Measurements from ENCODE around the gene STEAP3.

STEAP3 gene

DNA sequence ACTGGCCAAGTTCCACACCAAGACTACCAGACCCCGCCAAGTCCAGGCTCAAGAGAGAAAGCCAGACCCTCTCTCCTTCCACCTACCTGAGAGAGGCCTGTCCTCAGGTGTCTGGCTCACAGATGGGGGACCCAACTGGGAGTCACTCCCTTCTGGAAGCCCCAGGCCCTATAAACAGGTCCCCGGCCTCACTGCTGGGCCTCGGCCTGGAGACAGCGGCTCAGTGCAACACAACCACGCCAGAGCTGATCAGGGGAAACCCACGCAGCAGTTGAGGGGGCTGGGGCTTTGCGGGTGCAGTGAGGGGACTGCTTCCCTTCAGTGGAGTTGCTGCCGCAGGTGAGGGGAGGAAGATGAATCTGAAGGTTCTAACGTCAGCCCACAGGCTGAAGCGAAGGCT, 42.2 kb upstream of the STEAP3 start:
- Histone ChIP-seq H3K9me3 (ENCODE audit: control insufficient read depth in 2 of 2, low read length in 2 of 2) (no peaks in the 10 kb centered on the region), H3K27ac (ENCODE audit: low read depth in 2 of 2, low read length in 2 of 2) (no peak overlapping the region), H3K9ac (ENCODE audit: low read depth in 1 of 2, low read length in 2 of 2) (no peak overlapping the region), H3K36me3 (ENCODE audit: control insufficient read depth in 2 of 2, insufficient read depth in 2 of 2, low read length in 2 of 2) (no peaks in the 10 kb centered on the region), H3K4me3 (ENCODE audit: low read length in 2 of 2) (no peak overlapping the region), H3K27me3 (ENCODE audit: control insufficient read depth in 2 of 2, insufficient read depth in 2 of 2, low read length in 2 of 2) (peaks cover 0 to 3% of the 10 kb centered on the region in 2 donors), H3K4me1 (ENCODE audit: control insufficient read depth in 2 of 2, insufficient read depth in 2 of 2, low read length in 2 of 2) (no peaks in the 10 kb centered on the region)

DNA sequence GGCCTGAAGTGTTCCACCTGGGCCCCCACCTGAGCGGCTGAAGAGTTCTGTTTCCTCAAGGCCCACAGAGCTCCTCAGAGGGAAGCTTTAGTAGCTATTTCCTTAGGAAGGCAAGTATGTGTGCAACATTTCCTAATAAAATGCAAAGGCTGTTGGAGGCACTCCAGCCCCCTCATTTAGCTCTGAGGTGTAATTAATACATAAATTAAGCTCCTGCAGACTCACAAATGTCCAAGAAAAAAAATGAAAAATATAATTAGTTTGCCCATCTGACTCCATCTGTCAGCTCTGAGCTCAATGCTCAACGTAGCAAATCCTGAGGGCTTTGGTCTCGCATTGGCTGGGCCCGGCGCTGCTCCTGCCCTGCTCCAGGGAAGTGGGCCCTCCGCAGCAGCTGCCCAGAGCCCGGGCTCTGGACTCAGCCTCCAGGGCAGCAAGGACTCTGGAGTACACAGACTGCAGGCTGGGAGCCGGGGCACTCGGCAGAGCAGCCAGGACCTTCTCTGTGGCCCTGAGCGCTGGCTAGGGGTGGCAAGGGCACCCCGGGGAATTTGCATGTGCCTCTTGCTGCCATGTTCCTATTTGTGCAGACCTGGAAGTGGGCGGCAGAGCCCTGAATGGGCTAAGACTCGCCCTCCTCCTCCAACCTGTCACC, 41.7 kb upstream of the STEAP3 start:
- Histone ChIP-seq H3K4me1 (ENCODE audit: control insufficient read depth in 2 of 2, insufficient read depth in 2 of 2, low read length in 2 of 2) (no peaks in the 10 kb centered on the region), H3K27me3 (ENCODE audit: control insufficient read depth in 2 of 2, insufficient read depth in 2 of 2, low read length in 2 of 2) (peaks cover 0 to 3% of the 10 kb centered on the region in 2 donors), H3K9ac (ENCODE audit: low read depth in 1 of 2, low read length in 2 of 2) (no peak overlapping the region), H3K4me3 (ENCODE audit: low read length in 2 of 2) (no peak overlapping the region), H3K9me3 (ENCODE audit: control insufficient read depth in 2 of 2, low read length in 2 of 2) (no peaks in the 10 kb centered on the region), H3K27ac (ENCODE audit: low read depth in 2 of 2, low read length in 2 of 2) (no peak overlapping the region), H3K36me3 (ENCODE audit: control insufficient read depth in 2 of 2, insufficient read depth in 2 of 2, low read length in 2 of 2) (no peaks in the 10 kb centered on the region)

- H3K9ac ChIP-seq (ENCODE audit: low read depth in 1 of 2, low read length in 2 of 2): no peak overlapping the region
- no peaks in the 10 kb centered on the region for H3K36me3 ChIP-seq (ENCODE audit: control insufficient read depth in 2 of 2, insufficient read depth in 2 of 2, low read length in 2 of 2)
- H3K27me3 ChIP-seq (ENCODE audit: control insufficient read depth in 2 of 2, insufficient read depth in 2 of 2, low read length in 2 of 2): peaks cover 0 to 3% of the 10 kb centered on the region in 2 donors
- H3K4me3 ChIP-seq (ENCODE audit: low read length in 2 of 2): no peak overlapping the region
- no peak overlapping the region for H3K27ac ChIP-seq (ENCODE audit: low read depth in 2 of 2, low read length in 2 of 2)
- no peaks in the 10 kb centered on the region for H3K4me1 ChIP-seq (ENCODE audit: control insufficient read depth in 2 of 2, insufficient read depth in 2 of 2, low read length in 2 of 2)
- H3K9me3 ChIP-seq (ENCODE audit: control insufficient read depth in 2 of 2, low read length in 2 of 2): no peaks in the 10 kb centered on the region
These were observed 39.1 kb upstream of the STEAP3 start for GRCh38 chr2:119184512-119184911.

- no peaks in the 10 kb centered on the region for H3K36me3 ChIP-seq (ENCODE audit: control insufficient read depth in 2 of 2, insufficient read depth in 2 of 2, low read length in 2 of 2)
- no peaks in the 10 kb centered on the region for H3K9me3 ChIP-seq (ENCODE audit: control insufficient read depth in 2 of 2, low read length in 2 of 2)
- H3K4me3 ChIP-seq (ENCODE audit: low read length in 2 of 2): no peak overlapping the region
- H3K27me3 ChIP-seq (ENCODE audit: control insufficient read depth in 2 of 2, insufficient read depth in 2 of 2, low read length in 2 of 2): peaks cover 0 to 3% of the 10 kb centered on the region in 2 donors
- no peaks in the 10 kb centered on the region for H3K4me1 ChIP-seq (ENCODE audit: control insufficient read depth in 2 of 2, insufficient read depth in 2 of 2, low read length in 2 of 2)
- no peak overlapping the region for H3K9ac ChIP-seq (ENCODE audit: low read depth in 1 of 2, low read length in 2 of 2)
- H3K27ac ChIP-seq (ENCODE audit: low read depth in 2 of 2, low read length in 2 of 2): no peak overlapping the region
These were observed 33.1 kb upstream of the STEAP3 start for GRCh38 chr2:119190321-119191111.

GRCh38 chr2:119192893-119193292, 30.7 kb upstream of the STEAP3 start:
- Histone ChIP-seq H3K9ac (ENCODE audit: low read depth in 1 of 2, low read length in 2 of 2) (no peak overlapping the region), H3K27me3 (ENCODE audit: control insufficient read depth in 2 of 2, insufficient read depth in 2 of 2, low read length in 2 of 2) (peaks cover 1 to 3% of the 10 kb centered on the region in 2 donors), H3K4me3 (ENCODE audit: low read length in 2 of 2) (no peak overlapping the region), H3K27ac (ENCODE audit: low read depth in 2 of 2, low read length in 2 of 2) (no peak overlapping the region), H3K4me1 (ENCODE audit: control insufficient read depth in 2 of 2, insufficient read depth in 2 of 2, low read length in 2 of 2) (no peaks in the 10 kb centered on the region), H3K9me3 (ENCODE audit: control insufficient read depth in 2 of 2, low read length in 2 of 2) (no peaks in the 10 kb centered on the region), H3K36me3 (ENCODE audit: control insufficient read depth in 2 of 2, insufficient read depth in 2 of 2, low read length in 2 of 2) (no peaks in the 10 kb centered on the region)

DNA sequence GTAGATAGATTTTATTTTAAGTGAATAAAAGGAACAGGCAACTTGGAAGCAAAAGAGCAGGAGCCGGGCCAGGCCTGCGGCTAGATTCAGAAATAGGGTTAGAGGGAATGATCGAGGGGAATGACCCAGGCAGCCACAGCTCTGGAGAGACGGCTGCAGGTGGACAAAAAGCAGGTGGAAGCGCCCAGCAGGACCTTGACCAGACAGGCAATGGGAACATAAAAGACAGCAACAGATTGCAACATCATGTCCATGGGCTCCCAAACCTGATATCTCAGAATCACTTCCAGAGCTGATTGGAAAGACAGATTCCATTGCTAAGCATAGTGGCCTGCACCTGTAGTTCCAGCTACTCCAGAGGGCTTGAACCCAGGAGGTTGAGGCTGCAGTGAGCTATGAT, 28.6 kb upstream of the STEAP3 start:
- peaks cover 3 to 4% of the 10 kb centered on the region in 2 donors for H3K27me3 ChIP-seq (ENCODE audit: control insufficient read depth in 2 of 2, insufficient read depth in 2 of 2, low read length in 2 of 2)
- H3K9me3 ChIP-seq (ENCODE audit: control insufficient read depth in 2 of 2, low read length in 2 of 2): no peaks in the 10 kb centered on the region
- no peaks in the 10 kb centered on the region for H3K36me3 ChIP-seq (ENCODE audit: control insufficient read depth in 2 of 2, insufficient read depth in 2 of 2, low read length in 2 of 2)
- H3K9ac ChIP-seq (ENCODE audit: low read depth in 1 of 2, low read length in 2 of 2): no peak overlapping the region
- H3K4me1 ChIP-seq (ENCODE audit: control insufficient read depth in 2 of 2, insufficient read depth in 2 of 2, low read length in 2 of 2): no peaks in the 10 kb centered on the region
- no peak overlapping the region for H3K27ac ChIP-seq (ENCODE audit: low read depth in 2 of 2, low read length in 2 of 2)
- no peak overlapping the region for H3K4me3 ChIP-seq (ENCODE audit: low read length in 2 of 2)

GRCh38 chr2:119195887-119196286, 27.7 kb upstream of the STEAP3 start:
- Histone ChIP-seq H3K4me1 (ENCODE audit: control insufficient read depth in 2 of 2, insufficient read depth in 2 of 2, low read length in 2 of 2) (no peaks in the 10 kb centered on the region), H3K27me3 (ENCODE audit: control insufficient read depth in 2 of 2, insufficient read depth in 2 of 2, low read length in 2 of 2) (peaks cover 4 to 6% of the 10 kb centered on the region in 2 donors), H3K36me3 (ENCODE audit: control insufficient read depth in 2 of 2, insufficient read depth in 2 of 2, low read length in 2 of 2) (no peaks in the 10 kb centered on the region), H3K4me3 (ENCODE audit: low read length in 2 of 2) (no peak overlapping the region), H3K9ac (ENCODE audit: low read depth in 1 of 2, low read length in 2 of 2) (no peak overlapping the region), H3K9me3 (ENCODE audit: control insufficient read depth in 2 of 2, low read length in 2 of 2) (no peaks in the 10 kb centered on the region), H3K27ac (ENCODE audit: low read depth in 2 of 2, low read length in 2 of 2) (no peak overlapping the region)

GRCh38 chr2:119196301-119197125, 27.1 kb upstream of the STEAP3 start:
- Histone ChIP-seq H3K9ac (ENCODE audit: low read depth in 1 of 2, low read length in 2 of 2) (no peak overlapping the region), H3K9me3 (ENCODE audit: control insufficient read depth in 2 of 2, low read length in 2 of 2) (no peaks in the 10 kb centered on the region), H3K4me3 (ENCODE audit: low read length in 2 of 2) (no peak overlapping the region), H3K4me1 (ENCODE audit: control insufficient read depth in 2 of 2, insufficient read depth in 2 of 2, low read length in 2 of 2) (no peaks in the 10 kb centered on the region), H3K27ac (ENCODE audit: low read depth in 2 of 2, low read length in 2 of 2) (no peak overlapping the region), H3K36me3 (ENCODE audit: control insufficient read depth in 2 of 2, insufficient read depth in 2 of 2, low read length in 2 of 2) (no peaks in the 10 kb centered on the region), H3K27me3 (ENCODE audit: control insufficient read depth in 2 of 2, insufficient read depth in 2 of 2, low read length in 2 of 2) (peaks cover 4 to 6% of the 10 kb centered on the region in 2 donors)

DNA sequence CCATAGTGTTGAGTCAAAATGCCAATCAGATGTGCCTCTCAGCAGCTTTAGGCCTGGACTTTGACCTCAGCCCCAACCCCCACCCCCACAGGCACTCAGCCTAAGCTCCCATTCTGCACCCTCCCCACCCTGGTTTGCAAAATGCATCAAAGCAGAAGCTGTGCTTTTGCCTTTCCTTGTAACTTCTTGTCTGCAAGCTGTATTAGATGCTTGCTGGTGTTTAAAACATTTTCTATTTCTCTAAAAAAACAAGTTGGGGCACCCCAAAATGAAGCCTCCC, 26.6 kb upstream of the STEAP3 start:
- Histone ChIP-seq H3K9me3 (ENCODE audit: control insufficient read depth in 2 of 2, low read length in 2 of 2) (no peaks in the 10 kb centered on the region), H3K27ac (ENCODE audit: low read depth in 2 of 2, low read length in 2 of 2) (no peak overlapping the region), H3K27me3 (ENCODE audit: control insufficient read depth in 2 of 2, insufficient read depth in 2 of 2, low read length in 2 of 2) (peaks cover 4 to 6% of the 10 kb centered on the region in 2 donors), H3K9ac (ENCODE audit: low read depth in 1 of 2, low read length in 2 of 2) (no peak overlapping the region), H3K4me3 (ENCODE audit: low read length in 2 of 2) (no peak overlapping the region), H3K4me1 (ENCODE audit: control insufficient read depth in 2 of 2, insufficient read depth in 2 of 2, low read length in 2 of 2) (no peaks in the 10 kb centered on the region), H3K36me3 (ENCODE audit: control insufficient read depth in 2 of 2, insufficient read depth in 2 of 2, low read length in 2 of 2) (no peaks in the 10 kb centered on the region)
